ENCODE measurements around the gene PRC1.

DNA sequence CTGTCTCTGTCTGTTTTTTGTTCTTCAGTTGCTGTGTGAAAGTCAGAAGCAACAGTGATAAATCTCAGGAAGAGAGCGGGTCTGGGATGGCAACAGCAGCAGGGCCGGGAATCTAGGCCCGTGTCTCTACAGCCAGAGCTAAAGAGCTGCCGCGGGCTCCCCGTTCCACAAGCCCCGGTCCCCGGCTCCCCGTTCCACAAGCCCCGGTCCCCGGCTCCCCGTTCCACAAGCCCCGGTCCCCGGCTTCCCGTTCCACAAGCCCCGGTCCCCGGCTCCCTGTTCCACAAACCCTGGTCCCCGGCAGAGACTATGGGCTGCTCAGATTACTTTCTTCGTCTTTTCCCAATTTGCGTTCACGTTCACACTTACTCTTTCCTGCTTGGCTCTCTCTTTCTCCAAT lies 20.1 kb downstream of the PRC1 start:
- TF ChIP-seq, protein P1, sequence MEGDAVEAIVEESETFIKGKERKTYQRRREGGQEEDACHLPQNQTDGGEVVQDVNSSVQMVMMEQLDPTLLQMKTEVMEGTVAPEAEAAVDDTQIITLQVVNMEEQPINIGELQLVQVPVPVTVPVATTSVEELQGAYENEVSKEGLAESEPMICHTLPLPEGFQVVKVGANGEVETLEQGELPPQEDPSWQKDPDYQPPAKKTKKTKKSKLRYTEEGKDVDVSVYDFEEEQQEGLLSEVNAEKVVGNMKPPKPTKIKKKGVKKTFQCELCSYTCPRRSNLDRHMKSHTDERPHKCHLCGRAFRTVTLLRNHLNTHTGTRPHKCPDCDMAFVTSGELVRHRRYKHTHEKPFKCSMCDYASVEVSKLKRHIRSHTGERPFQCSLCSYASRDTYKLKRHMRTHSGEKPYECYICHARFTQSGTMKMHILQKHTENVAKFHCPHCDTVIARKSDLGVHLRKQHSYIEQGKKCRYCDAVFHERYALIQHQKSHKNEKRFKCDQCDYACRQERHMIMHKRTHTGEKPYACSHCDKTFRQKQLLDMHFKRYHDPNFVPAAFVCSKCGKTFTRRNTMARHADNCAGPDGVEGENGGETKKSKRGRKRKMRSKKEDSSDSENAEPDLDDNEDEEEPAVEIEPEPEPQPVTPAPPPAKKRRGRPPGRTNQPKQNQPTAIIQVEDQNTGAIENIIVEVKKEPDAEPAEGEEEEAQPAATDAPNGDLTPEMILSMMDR (IDR thresholded peaks at IDR 0.05): no peak
- TF ChIP-seq POLR2A (IDR thresholded peaks at IDR 0.05): no peak
